ENCODE data around the gene SYT14.
A peak's percentile ranks its signal among the peaks of the same experiment; 100 is the strongest.

Gene SYT14

GRCh38 chr1:210001751-210002150 is 63.7 kb downstream of the SYT14 start:
- TF ChIP-seq POLR2AphosphoS5 (IDR thresholded peaks at IDR 0.05; ENCODE audit: low read depth): no peak
- no peak for TF ChIP-seq CTCF (IDR thresholded peaks at IDR 0.05; ENCODE audit: insufficient read depth, low read length)
- no peak for TF ChIP-seq GABPA (IDR thresholded peaks at IDR 0.05; ENCODE audit: low read depth)
- no peak for TF ChIP-seq SPI1 (IDR thresholded peaks at IDR 0.05; ENCODE audit: borderline replicate concordance, low read depth)
- no peak for TF ChIP-seq REST (IDR thresholded peaks at IDR 0.05; ENCODE audit: insufficient replicate concordance, low read depth)
- Histone ChIP-seq H3K27ac (replicated peaks) (no peak overlapping the region), H3K27me3 (ENCODE audit: insufficient read depth, poor library complexity, severe bottlenecking) (peaks cover 9% of the 10 kb centered on the region), H3K4me3 (replicated peaks; ENCODE audit: insufficient read depth, low read length) (no peak overlapping the region)
- DNase-seq (ENCODE audit: low read depth in 1 of 2, low spot score in 1 of 2): no peak

GRCh38 chr1:210003501-210003900 is 65.5 kb downstream of the SYT14 start:
- H3K4me3 ChIP-seq (replicated peaks; ENCODE audit: insufficient read depth, low read length): no peak overlapping the region
- no peak for DNase-seq (ENCODE audit: low read depth in 1 of 2, low spot score in 1 of 2)
- peaks cover 9% of the 10 kb centered on the region for H3K27me3 ChIP-seq (ENCODE audit: insufficient read depth, poor library complexity, severe bottlenecking)
- TF ChIP-seq CTCF (IDR thresholded peaks at IDR 0.05; ENCODE audit: insufficient read depth, low read length): no peak
- TF ChIP-seq GABPA (IDR thresholded peaks at IDR 0.05; ENCODE audit: low read depth): no peak
- no peak for TF ChIP-seq SPI1 (IDR thresholded peaks at IDR 0.05; ENCODE audit: borderline replicate concordance, low read depth)
- TF ChIP-seq POLR2AphosphoS5 (IDR thresholded peaks at IDR 0.05; ENCODE audit: low read depth): no peak
- no peak for TF ChIP-seq REST (IDR thresholded peaks at IDR 0.05; ENCODE audit: insufficient replicate concordance, low read depth)
- no peak overlapping the region for H3K27ac ChIP-seq (replicated peaks)

- no peak overlapping the region for H3K27ac ChIP-seq (replicated peaks)
- DNase-seq (ENCODE audit: low read depth in 1 of 2, low spot score in 1 of 2): no peak
- TF ChIP-seq GABPA (IDR thresholded peaks at IDR 0.05; ENCODE audit: low read depth): no peak
- peak; percentile 72 for TF ChIP-seq REST (IDR thresholded peaks at IDR 0.05; ENCODE audit: insufficient replicate concordance, low read depth)
- H3K4me3 ChIP-seq (replicated peaks; ENCODE audit: insufficient read depth, low read length): no peak overlapping the region
- peaks cover 4% of the 10 kb centered on the region for H3K27me3 ChIP-seq (ENCODE audit: insufficient read depth, poor library complexity, severe bottlenecking)
Measured at GRCh38 chr1:210010161-210010560, 72.1 kb downstream of the SYT14 start.

All from HL-60 (cell line).